ENCODE results near the gene EPC2.

DNA sequence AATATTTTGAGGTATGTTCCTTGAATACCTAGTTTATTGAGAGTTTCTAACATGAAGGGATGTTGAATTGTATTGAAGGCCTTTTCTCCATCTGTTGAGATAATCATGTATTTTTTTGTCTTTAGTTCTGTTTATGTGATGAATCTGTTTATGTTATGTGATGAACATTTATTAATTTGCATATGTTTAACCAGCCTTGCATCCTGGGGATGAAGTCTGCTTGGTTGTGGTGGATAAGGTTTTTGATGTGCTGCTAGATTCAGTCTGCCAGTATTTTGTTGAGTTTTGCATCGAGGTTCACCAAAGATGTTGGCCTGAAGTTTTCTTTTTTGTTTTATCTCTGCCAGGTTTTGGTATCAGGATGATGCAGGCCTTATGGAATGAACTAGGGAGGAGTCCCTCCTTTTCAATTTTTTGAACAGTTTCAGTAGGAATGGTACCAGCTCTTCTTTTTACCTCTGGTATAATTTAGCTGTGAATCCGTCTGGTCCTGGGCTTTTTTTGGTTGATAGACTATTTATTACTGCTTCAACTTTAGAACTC is 71.9 kb downstream of the EPC2 start:
- TF ChIP-seq YY1 (IDR thresholded peaks at IDR 0.05; ENCODE audit: insufficient read depth, insufficient read length) (no peak), ZNF274 (IDR thresholded peaks at IDR 0.05; ENCODE audit: low read depth, low read length) (no peak)
